Muscle of leg (tissue), 9 donors: ENCODE results near the gene SHH. TPM values are rescaled to one million over a fixed set of nuclear protein-coding genes. Genes with fewer than 3 reads are reported as not detected.

Source experiments
- polyA plus RNA-seq, 8 donors: library from polyadenylated mRNA; unstranded; fragments of 120-200 nt; gene quantifications; one replicate each; pipeline versions ENCODE4 v1.2.1 to v1.2.3, GENCODE V29; 2013; ENCODE audit warnings: inconsistent platforms in 1 of 8, low replicate concordance in 1 of 8; ENCODE audit not compliant: insufficient read length in 8 of 8, insufficient read depth in 1 of 8
- total RNA-seq: library from RNA; stranded (reverse); fragments of 120-200 nt; gene quantifications from one replicate; pipeline ENCODE4 v1.2.4, GENCODE V29; 2013

SHH gene
- total and polyA plus RNA-seq, 9 donors, result under 0.01 to 0.72 (median 0.05) TPM; not detected in 1

Other genes with a start within 250 kb of the SHH start
- gene RBM33, start 167.8 kb downstream of the SHH start, total RNA-seq, result 46.2 TPM
- 10 to 100 TPM; 18.3 to 30.7 (median 24.5) TPM for gene RBM33, start 167.8 kb downstream of the SHH start, polyA plus RNA-seq